ENCODE measurements around the gene TARDBP. TPM values are rescaled to one million over a fixed set of nuclear protein-coding genes. Genes with fewer than 3 reads are reported as not detected.
A peak's percentile ranks its signal among the peaks of the same experiment; 100 is the strongest.

The TARDBP gene
- polyA plus RNA-seq, 3 donors = 49.4 to 79.5 (median 61.4) TPM

DNA sequence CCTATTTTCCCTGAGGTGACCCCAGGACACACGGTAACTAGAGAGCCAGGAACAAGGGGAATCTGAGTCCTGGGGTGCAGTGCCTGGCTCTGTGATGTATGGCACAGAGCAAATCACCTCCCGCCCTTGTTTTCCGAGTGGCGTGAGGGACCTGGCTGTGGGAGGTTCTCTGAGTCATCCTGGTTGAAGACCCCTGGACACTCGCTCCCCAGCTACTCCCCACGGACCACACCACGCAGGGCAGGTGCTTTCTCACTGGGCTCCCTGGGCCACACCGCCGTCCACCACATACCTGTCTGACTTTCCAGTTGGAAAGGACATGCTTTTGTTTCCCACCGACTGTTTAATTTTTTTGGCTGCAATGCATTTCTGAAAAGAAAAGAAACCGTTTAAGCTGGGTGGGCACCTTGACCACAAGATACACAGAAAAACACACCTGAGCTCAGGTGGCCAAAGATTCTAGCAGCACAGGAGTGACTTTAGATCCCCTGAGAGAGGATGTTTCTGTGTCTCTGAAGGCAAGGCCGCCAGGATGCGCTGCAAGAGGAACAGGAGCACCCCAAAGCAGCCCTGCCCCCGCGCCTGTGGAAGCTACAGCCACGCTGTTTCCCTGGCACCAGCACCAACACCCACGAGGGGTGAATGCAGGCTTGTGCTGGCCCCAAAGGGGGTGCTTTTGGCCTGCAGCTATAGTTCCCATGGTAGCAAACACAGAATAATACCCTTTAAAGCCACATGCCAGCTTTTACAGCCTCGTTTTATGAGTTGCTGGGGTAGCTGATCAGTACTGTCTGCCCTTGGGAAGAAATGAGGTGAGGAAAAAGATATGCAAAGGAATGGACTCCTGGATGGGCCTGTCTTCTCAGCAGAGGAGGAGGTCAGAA lies 55.5 kb downstream of the TARDBP start:
- Histone ChIP-seq H3K27me3 (ENCODE audit: control insufficient read depth in 2 of 2, insufficient read depth in 2 of 2, low read length in 2 of 2) (no peaks in the 10 kb centered on the region), H2AFZ (ENCODE audit: insufficient read depth, low read depth, low read length, poor library complexity, severe bottlenecking) (no peak overlapping the region), H3K9me3 (replicated peaks in 1 of 2; ENCODE audit: control insufficient read depth in 1 of 2, insufficient read depth in 1 of 2, low read length in 2 of 2) (no peaks in the 10 kb centered on the region), H3K9ac (ENCODE audit: insufficient read depth, low read length, poor library complexity, severe bottlenecking) (no peak overlapping the region), H3K4me3 (replicated peaks in 1 of 3; ENCODE audit: low read depth in 2 of 3, low read length in 3 of 3) (no peak overlapping the region), H4K20me1 (ENCODE audit: insufficient read depth, low read length) (no peaks in the 10 kb centered on the region), H3K27ac (ENCODE audit: low read depth in 1 of 2, low read length in 2 of 2) (no peak overlapping the region), H3K4me1 (ENCODE audit: control insufficient read depth in 1 of 2, insufficient read depth in 2 of 2, low read length in 2 of 2) (no peaks in the 10 kb centered on the region), H3K79me2 (ENCODE audit: insufficient read depth, low read length) (no peaks in the 10 kb centered on the region), H3K36me3 (replicated peaks in 1 of 2; ENCODE audit: control insufficient read depth in 1 of 2, insufficient read depth in 2 of 2, low read length in 2 of 2) (peaks cover 80 to 93% of the 10 kb centered on the region in 2 donors), H3K4me2 (replicated peaks; ENCODE audit: extremely low read depth, low read length, poor library complexity, severe bottlenecking) (no peak overlapping the region)
- no peak for DNase-seq
- Mint-ChIP-seq H3K9me3 (peaks cover 0 to 4% (median 2%) of the 10 kb centered on the region in 7 donors), H3K27ac (peak overlapping the region in 2 of 7 donors; percentile 31 to 56), H3K4me3 (no peak overlapping the region), H3K27me3 (ENCODE audit: low read depth in 3 of 3) (no peaks in the 10 kb centered on the region), H3K4me1 (no peaks in the 10 kb centered on the region), H3K36me3 (peaks cover 75 to 91% of the 10 kb centered on the region in 2 donors)
- intact Hi-C loops (cut with micrococcal nuclease) = no loop called here
- TF ChIP-seq, protein P1, sequence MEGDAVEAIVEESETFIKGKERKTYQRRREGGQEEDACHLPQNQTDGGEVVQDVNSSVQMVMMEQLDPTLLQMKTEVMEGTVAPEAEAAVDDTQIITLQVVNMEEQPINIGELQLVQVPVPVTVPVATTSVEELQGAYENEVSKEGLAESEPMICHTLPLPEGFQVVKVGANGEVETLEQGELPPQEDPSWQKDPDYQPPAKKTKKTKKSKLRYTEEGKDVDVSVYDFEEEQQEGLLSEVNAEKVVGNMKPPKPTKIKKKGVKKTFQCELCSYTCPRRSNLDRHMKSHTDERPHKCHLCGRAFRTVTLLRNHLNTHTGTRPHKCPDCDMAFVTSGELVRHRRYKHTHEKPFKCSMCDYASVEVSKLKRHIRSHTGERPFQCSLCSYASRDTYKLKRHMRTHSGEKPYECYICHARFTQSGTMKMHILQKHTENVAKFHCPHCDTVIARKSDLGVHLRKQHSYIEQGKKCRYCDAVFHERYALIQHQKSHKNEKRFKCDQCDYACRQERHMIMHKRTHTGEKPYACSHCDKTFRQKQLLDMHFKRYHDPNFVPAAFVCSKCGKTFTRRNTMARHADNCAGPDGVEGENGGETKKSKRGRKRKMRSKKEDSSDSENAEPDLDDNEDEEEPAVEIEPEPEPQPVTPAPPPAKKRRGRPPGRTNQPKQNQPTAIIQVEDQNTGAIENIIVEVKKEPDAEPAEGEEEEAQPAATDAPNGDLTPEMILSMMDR (IDR thresholded peaks at IDR 0.05) = no peak
- WGBS (ENCODE audit: insufficient coverage) = 95% methylated on average over 9 of the region's 18 CpGs

DNA sequence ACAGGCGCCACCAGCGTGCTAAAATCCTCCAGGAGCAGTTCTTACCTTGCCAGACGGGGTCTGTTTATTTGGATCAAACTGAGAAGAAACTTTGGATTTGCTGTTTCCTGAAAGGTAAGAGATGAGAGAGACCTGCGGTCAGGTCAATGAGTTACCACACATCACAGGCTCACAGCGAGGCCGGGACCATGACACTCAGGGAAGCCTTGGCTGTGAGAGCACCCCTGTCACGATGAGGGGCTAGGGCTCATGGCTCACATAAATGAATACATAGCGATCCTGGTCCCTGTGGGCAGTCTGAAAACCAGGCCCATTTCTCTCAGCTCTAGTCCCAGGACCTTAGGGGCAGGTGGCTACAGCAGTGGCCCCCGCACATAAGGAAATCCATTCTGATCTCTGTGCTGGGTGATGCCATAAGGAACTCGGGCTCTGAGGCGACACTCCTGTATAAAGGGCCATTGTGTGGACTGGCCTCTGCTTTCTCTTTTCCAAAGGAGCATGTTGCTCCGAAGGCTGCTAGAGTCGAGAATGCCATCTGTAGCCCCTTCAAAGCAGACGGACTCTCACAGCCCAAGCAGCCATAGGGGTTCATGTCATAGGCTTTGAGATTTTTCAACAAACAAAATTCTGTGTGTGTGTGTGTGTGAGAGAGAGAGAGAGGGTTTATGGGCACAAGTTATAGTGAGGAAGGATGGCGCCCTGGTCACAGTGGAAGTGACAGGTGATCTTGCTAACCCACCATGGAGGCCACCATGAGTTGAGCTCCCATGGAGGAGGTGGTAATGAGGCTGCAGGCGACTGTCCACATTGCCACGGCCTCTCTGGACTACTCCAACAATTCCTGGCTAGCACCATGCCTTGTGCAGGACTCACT lies 56.4 kb downstream of the TARDBP start:
- 97% methylated on average over 8 of the region's 17 CpGs for WGBS (ENCODE audit: insufficient coverage)
- Mint-ChIP-seq H3K4me3 (no peak overlapping the region), H3K27ac (peak overlapping the region in 1 of 7 donors; percentile 56), H3K36me3 (peaks cover 75 to 94% of the 10 kb centered on the region in 2 donors), H3K27me3 (ENCODE audit: low read depth in 3 of 3) (peaks cover 0 to 2% (median 0%) of the 10 kb centered on the region in 3 donors), H3K4me1 (no peaks in the 10 kb centered on the region), H3K9me3 (peaks cover 0 to 4% (median 2%) of the 10 kb centered on the region in 7 donors)
- H4K20me1 ChIP-seq (ENCODE audit: insufficient read depth, low read length) = no peaks in the 10 kb centered on the region
- no peak overlapping the region for H3K9ac ChIP-seq (ENCODE audit: insufficient read depth, low read length, poor library complexity, severe bottlenecking)
- peaks cover 86 to 94% of the 10 kb centered on the region in 2 donors for H3K36me3 ChIP-seq (replicated peaks in 1 of 2; ENCODE audit: control insufficient read depth in 1 of 2, insufficient read depth in 2 of 2, low read length in 2 of 2)
- H3K4me2 ChIP-seq (replicated peaks; ENCODE audit: extremely low read depth, low read length, poor library complexity, severe bottlenecking) = no peak overlapping the region
- intact Hi-C loops (cut with micrococcal nuclease) = no loop called here
- no peaks in the 10 kb centered on the region for H3K79me2 ChIP-seq (ENCODE audit: insufficient read depth, low read length)
- no peak overlapping the region for H3K27ac ChIP-seq (ENCODE audit: low read depth in 1 of 2, low read length in 2 of 2)
- H3K4me1 ChIP-seq (ENCODE audit: control insufficient read depth in 1 of 2, insufficient read depth in 2 of 2, low read length in 2 of 2) = no peaks in the 10 kb centered on the region
- H3K4me3 ChIP-seq (replicated peaks in 1 of 3; ENCODE audit: low read depth in 2 of 3, low read length in 3 of 3) = no peak overlapping the region
- TF ChIP-seq, protein P1 (IDR thresholded peaks at IDR 0.05) = no peak
- no peaks in the 10 kb centered on the region for H3K9me3 ChIP-seq (replicated peaks in 1 of 2; ENCODE audit: control insufficient read depth in 1 of 2, insufficient read depth in 1 of 2, low read length in 2 of 2)
- no peak for DNase-seq
- no peaks in the 10 kb centered on the region for H3K27me3 ChIP-seq (ENCODE audit: control insufficient read depth in 2 of 2, insufficient read depth in 2 of 2, low read length in 2 of 2)
- H2AFZ ChIP-seq (ENCODE audit: insufficient read depth, low read depth, low read length, poor library complexity, severe bottlenecking) = no peak overlapping the region

Data from CD14-positive monocyte (primary cell).